ENCODE data around the gene COL15A1.

The COL15A1 gene

GRCh38 chr9:98971168-98971914 lies 27.6 kb downstream of the COL15A1 start:
- H3K79me2 ChIP-seq (ENCODE audit: low read length), result no peaks in the 10 kb centered on the region
- peaks cover 6% of the 10 kb centered on the region; the same call in 1 of the 2 replicates for H3K4me1 ChIP-seq (ENCODE audit: low read length)
- H4K20me1 ChIP-seq (ENCODE audit: insufficient read depth, low read length), result no peaks in the 10 kb centered on the region
- no peak overlapping the region for H2AFZ ChIP-seq (ENCODE audit: low read depth, low read length)
- no peak overlapping the region for H3K27ac ChIP-seq (ENCODE audit: low read length)
- no peak overlapping the region for H3K4me3 ChIP-seq (ENCODE audit: low read length)
- H3K9me3 ChIP-seq (ENCODE audit: insufficient read depth, low read length), result no peaks in the 10 kb centered on the region
- H3K4me2 ChIP-seq (ENCODE audit: low read length), result no peak overlapping the region
- H3K27me3 ChIP-seq (ENCODE audit: low read depth, low read length), result peaks cover 28% of the 10 kb centered on the region
- H3K9ac ChIP-seq (ENCODE audit: low read length), result no peak overlapping the region
- H3K36me3 ChIP-seq (replicated peaks; ENCODE audit: low read depth, low read length), result no peaks in the 10 kb centered on the region
- no peak for TF ChIP-seq CTCF (IDR thresholded peaks at IDR 0.05; ENCODE audit: low read depth, low read length)
- TF ChIP-seq EZH2phosphoT487 (IDR thresholded peaks at IDR 0.05; ENCODE audit: low read depth), result no peak

- H3K27me3 ChIP-seq (ENCODE audit: low read depth, low read length), result peaks cover 28% of the 10 kb centered on the region
- H3K79me2 ChIP-seq (ENCODE audit: low read length), result no peaks in the 10 kb centered on the region
- no peaks in the 10 kb centered on the region for H3K36me3 ChIP-seq (replicated peaks; ENCODE audit: low read depth, low read length)
- no peak overlapping the region for H3K27ac ChIP-seq (ENCODE audit: low read length)
- no peaks in the 10 kb centered on the region for H3K9me3 ChIP-seq (ENCODE audit: insufficient read depth, low read length)
- H2AFZ ChIP-seq (ENCODE audit: low read depth, low read length), result no peak overlapping the region
- H4K20me1 ChIP-seq (ENCODE audit: insufficient read depth, low read length), result no peaks in the 10 kb centered on the region
- no peak overlapping the region for H3K9ac ChIP-seq (ENCODE audit: low read length)
- TF ChIP-seq EZH2phosphoT487 (IDR thresholded peaks at IDR 0.05; ENCODE audit: low read depth) (no peak), CTCF (IDR thresholded peaks at IDR 0.05; ENCODE audit: low read depth, low read length) (no peak)
- H3K4me1 ChIP-seq (ENCODE audit: low read length), result peaks cover 6% of the 10 kb centered on the region; the same call in 1 of the 2 replicates
- no peak overlapping the region for H3K4me3 ChIP-seq (ENCODE audit: low read length)
- no peak overlapping the region for H3K4me2 ChIP-seq (ENCODE audit: low read length)
Observed at GRCh38 chr9:98971915-98972223, 28.2 kb downstream of the COL15A1 start.

- no peaks in the 10 kb centered on the region for H4K20me1 ChIP-seq (ENCODE audit: insufficient read depth, low read length)
- H3K9me3 ChIP-seq (ENCODE audit: insufficient read depth, low read length), result no peaks in the 10 kb centered on the region
- H3K27ac ChIP-seq (ENCODE audit: low read length), result no peak overlapping the region
- H3K4me2 ChIP-seq (ENCODE audit: low read length), result no peak overlapping the region
- no peak overlapping the region for H3K9ac ChIP-seq (ENCODE audit: low read length)
- TF ChIP-seq CTCF (IDR thresholded peaks at IDR 0.05; ENCODE audit: low read depth, low read length), result no peak
- no peak for TF ChIP-seq EZH2phosphoT487 (IDR thresholded peaks at IDR 0.05; ENCODE audit: low read depth)
- no peak overlapping the region for H3K4me3 ChIP-seq (ENCODE audit: low read length)
- no peaks in the 10 kb centered on the region for H3K36me3 ChIP-seq (replicated peaks; ENCODE audit: low read depth, low read length)
- peaks cover 6% of the 10 kb centered on the region; the same call in 1 of the 2 replicates for H3K4me1 ChIP-seq (ENCODE audit: low read length)
- H2AFZ ChIP-seq (ENCODE audit: low read depth, low read length), result no peak overlapping the region
- peaks cover 28% of the 10 kb centered on the region for H3K27me3 ChIP-seq (ENCODE audit: low read depth, low read length)
- H3K79me2 ChIP-seq (ENCODE audit: low read length), result no peaks in the 10 kb centered on the region
Observed at GRCh38 chr9:98972716-98973115, 29.0 kb downstream of the COL15A1 start.

- Histone ChIP-seq H3K9ac (ENCODE audit: low read length) (no peak overlapping the region), H3K79me2 (ENCODE audit: low read length) (no peaks in the 10 kb centered on the region), H3K4me3 (ENCODE audit: low read length) (no peak overlapping the region), H3K27ac (ENCODE audit: low read length) (no peak overlapping the region), H3K4me2 (ENCODE audit: low read length) (no peak overlapping the region), H4K20me1 (ENCODE audit: insufficient read depth, low read length) (no peaks in the 10 kb centered on the region), H3K4me1 (ENCODE audit: low read length) (peaks cover 6% of the 10 kb centered on the region; the same call in 1 of the 2 replicates), H2AFZ (ENCODE audit: low read depth, low read length) (no peak overlapping the region), H3K36me3 (replicated peaks; ENCODE audit: low read depth, low read length) (no peaks in the 10 kb centered on the region), H3K9me3 (ENCODE audit: insufficient read depth, low read length) (no peaks in the 10 kb centered on the region), H3K27me3 (ENCODE audit: low read depth, low read length) (peaks cover 29% of the 10 kb centered on the region)
- TF ChIP-seq EZH2phosphoT487 (IDR thresholded peaks at IDR 0.05; ENCODE audit: low read depth) (no peak), CTCF (IDR thresholded peaks at IDR 0.05; ENCODE audit: low read depth, low read length) (no peak)
Observed at GRCh38 chr9:98973171-98973570, 29.5 kb downstream of the COL15A1 start.
